CD4-positive, alpha-beta T cell (primary cell): Measurements from ENCODE around the gene L1CAM. TPM values are rescaled to one million over a fixed set of nuclear protein-coding genes. Genes with fewer than 3 reads are reported as not detected.

Experiments
- ATAC-seq: fragments of 200-7000 bp; cut with Tn5 transposase; one replicate; pipeline ENCODE4 v1.10.0; 2022; ENCODE audit warnings: mild to moderate bottlenecking; ENCODE audit not compliant: poor library complexity
- CTCF ChIA-PET: fragments of 350-600 bp; sonication (Branson Sonifier 250); formaldehyde crosslinking; loops from one replicate; lab custom pipeline; 2021; ENCODE audit warnings: antibody characterized with exemption, inconsistent platforms; lab: Charles Lee
- POLR2A ChIA-PET: fragments of 350-600 bp; sonication (Branson Sonifier 250); formaldehyde crosslinking; loops from one replicate; lab custom pipeline; 2021; ENCODE audit warnings: antibody characterized with exemption, inconsistent platforms; lab: Charles Lee
- DNase-seq, 14 experiments: peaks; one replicate each; pipeline ENCODE4 v3.0.0-alpha.2; 2013 to 2020; ENCODE audit warnings: mixed read lengths in 2 of 14
- H3K27ac ChIP-seq, 2 donors: one replicate each; pipeline versions ENCODE4 v1.5.1 to v1.7.0; 2013; ENCODE audit warnings: low read length in 2 of 2, low read depth in 1 of 2, mild to moderate bottlenecking in 1 of 2
- H3K27me3 ChIP-seq, 2 experiments: 1 replicate in 1 of 2; 2 replicates in 1 of 2; pipeline versions ENCODE4 v1.6.1 to v1.7.0; 2013; ENCODE audit warnings: low read length in 2 of 2, control low read depth in 1 of 2, mild to moderate bottlenecking in 1 of 2, moderate library complexity in 1 of 2; ENCODE audit not compliant: insufficient read depth in 2 of 2, control insufficient read depth in 1 of 2
- H3K36me3 ChIP-seq: one replicate; pipeline ENCODE4 v1.6.1; 2013; ENCODE audit warnings: low read length, control low read depth; ENCODE audit not compliant: insufficient read depth
- H3K4me1 ChIP-seq: one replicate; pipeline ENCODE4 v1.6.1; 2013; ENCODE audit warnings: low read length, control low read depth; ENCODE audit not compliant: insufficient read depth
- H3K4me3 ChIP-seq: one replicate; pipeline ENCODE4 v1.5.1; 2013; ENCODE audit warnings: mild to moderate bottlenecking, low read length, moderate library complexity
- H3K9me3 ChIP-seq, 2 experiments: 1 replicate in 1 of 2; 2 replicates in 1 of 2; pipeline versions ENCODE4 v1.6.1 to v1.7.0; 2013; ENCODE audit warnings: low read length in 2 of 2, mild to moderate bottlenecking in 2 of 2, control low read depth in 1 of 2, moderate library complexity in 1 of 2; ENCODE audit not compliant: control insufficient read depth in 1 of 2, insufficient read depth in 1 of 2
- H3K27ac Mint-ChIP-seq: one replicate; pipeline ENCODE4 v1.8.0; 2020; ENCODE audit warnings: mixed read lengths
- H3K27me3 Mint-ChIP-seq: one replicate; pipeline ENCODE4 v1.8.0; 2021; ENCODE audit warnings: mixed read lengths
- H3K36me3 Mint-ChIP-seq: one replicate; pipeline ENCODE4 v1.8.0; 2021; ENCODE audit warnings: low read depth, mixed read lengths
- H3K4me1 Mint-ChIP-seq: one replicate; pipeline ENCODE4 v1.8.0; 2021; ENCODE audit warnings: low read depth, mixed read lengths
- H3K4me3 Mint-ChIP-seq: one replicate; pipeline ENCODE4 v1.8.0; 2020; ENCODE audit warnings: mild to moderate bottlenecking, mixed read lengths
- H3K9me3 Mint-ChIP-seq: one replicate; pipeline ENCODE4 v1.8.0; 2020; ENCODE audit warnings: mixed read lengths
- CTCF ChIP-seq: fragments of 200-600 bp; IDR thresholded peaks from one replicate; pipeline ENCODE4 v1.8.0; 2022; ENCODE audit warnings: antibody characterized with exemption, mild to moderate bottlenecking
- intact Hi-C, 2 experiments: fragments of 100-400 bp; cut with DNase I in 1 of 2; cut with micrococcal nuclease in 1 of 2; formaldehyde crosslinking; loops; one replicate each; pipeline versions ENCODE4 v1.15.1 to v1.9.0; 2023 to 2025; cut with DNase I, micrococcal nuclease
- total RNA-seq, 174 experiments: library from RNA in 2 of 174; stranded (reverse) in 2 of 174; gene quantifications; one replicate each; pipeline ENCODE4 v1.2.3 and lab custom pipeline; 2021 to 2026

Gene L1CAM
- total RNA-seq, 2 experiments from 2014 or later, result 0.89 to 1.2 TPM

GRCh38 chrX:153901753-153902140 is 15.8 kb upstream of the L1CAM start:
- no peaks in the 10 kb centered on the region for H3K36me3 ChIP-seq
- intact Hi-C loops, result loop anchor here in 1 of 2 experiments (5.0 kb wide), 1 partner anchor 74 kb away; no protein-coding TSS in a partner anchor
- H3K27me3 ChIP-seq, result no peaks in the 10 kb centered on the region
- H3K4me3 Mint-ChIP-seq, result peak overlapping the region; percentile 23
- peak overlapping the region; percentile 39 for H3K27ac Mint-ChIP-seq
- no peaks in the 10 kb centered on the region for H3K27me3 Mint-ChIP-seq
- no peak for ATAC-seq
- DNase-seq, result no peak
- H3K9me3 Mint-ChIP-seq, result no peaks in the 10 kb centered on the region
- no peak overlapping the region for H3K27ac ChIP-seq
- no peaks in the 10 kb centered on the region for H3K9me3 ChIP-seq
- peaks cover 58% of the 10 kb centered on the region for H3K4me1 ChIP-seq
- peaks cover 49% of the 10 kb centered on the region for H3K4me1 Mint-ChIP-seq
- ChIA-PET POLR2A (no interaction called here), CTCF (interaction anchor here (0.9 kb wide), 1 partner anchor 45 kb away, joined by 3 read pairs; no protein-coding TSS in a partner anchor)
- H3K4me3 ChIP-seq, result no peak overlapping the region
- H3K36me3 Mint-ChIP-seq, result no peaks in the 10 kb centered on the region
- no peak for TF ChIP-seq CTCF

- Mint-ChIP-seq H3K27me3 (no peaks in the 10 kb centered on the region), H3K4me3 (peak overlapping the region; percentile 37), H3K36me3 (no peaks in the 10 kb centered on the region), H3K27ac (peak overlapping the region; percentile 39), H3K9me3 (no peaks in the 10 kb centered on the region), H3K4me1 (peaks cover 50% of the 10 kb centered on the region)
- no peaks in the 10 kb centered on the region for H3K36me3 ChIP-seq
- no peak overlapping the region for H3K4me3 ChIP-seq
- peak; percentile 86 for ATAC-seq
- no peaks in the 10 kb centered on the region for H3K27me3 ChIP-seq
- no peak overlapping the region for H3K27ac ChIP-seq
- ChIA-PET POLR2A (interaction anchor here (0.6 kb wide), 1 partner anchor 26 kb away, joined by 4 read pairs; no protein-coding TSS in a partner anchor), CTCF (interaction anchor here (0.6 to 0.9 kb wide), 2 partner anchors 46 to 73 kb away, joined by 3 read pairs; no protein-coding TSS in a partner anchor)
- peaks cover 58% of the 10 kb centered on the region for H3K4me1 ChIP-seq
- peak; percentile 23 to 87 (median 52) for DNase-seq
- intact Hi-C loops, result loop anchor here in 1 of 2 experiments (5.0 kb wide), 1 partner anchor 74 kb away; no protein-coding TSS in a partner anchor
- no peak for TF ChIP-seq CTCF
- no peaks in the 10 kb centered on the region for H3K9me3 ChIP-seq
Observed at GRCh38 chrX:153900831-153901752, 15.1 kb upstream of the L1CAM start.

GRCh38 chrX:153897899-153898298 is 11.9 kb upstream of the L1CAM start:
- Mint-ChIP-seq H3K27me3 (no peaks in the 10 kb centered on the region), H3K27ac (no peak overlapping the region)
- no peaks in the 10 kb centered on the region for H3K27me3 ChIP-seq

More at GRCh38 chrX:153897899-153898298, 11.9 kb upstream of the L1CAM start:
- CTCF ChIA-PET, result interaction anchor here (1.4 kb wide), 1 partner anchor 25 kb away, joined by 3 read pairs; no protein-coding TSS in a partner anchor
- H3K4me1 Mint-ChIP-seq, result peaks cover 30% of the 10 kb centered on the region
- intact Hi-C loops, result loop anchor here in 1 of 2 experiments (5.0 kb wide), 1 partner anchor 81 kb away; no protein-coding TSS in a partner anchor
- no peak overlapping the region for H3K4me3 ChIP-seq
- no peaks in the 10 kb centered on the region for H3K9me3 ChIP-seq
- H3K36me3 Mint-ChIP-seq, result no peaks in the 10 kb centered on the region
- H3K4me1 ChIP-seq, result peaks cover 27% of the 10 kb centered on the region
- no peaks in the 10 kb centered on the region for H3K36me3 ChIP-seq
- H3K27ac ChIP-seq, result no peak overlapping the region
- DNase-seq, result no peak
- POLR2A ChIA-PET, result interaction anchor here (1.0 kb wide), 1 partner anchor 9 kb away, joined by 3 read pairs; no protein-coding TSS in a partner anchor
- ATAC-seq, result no peak
- no peaks in the 10 kb centered on the region for H3K9me3 Mint-ChIP-seq
- no peak overlapping the region for H3K4me3 Mint-ChIP-seq
- no peak for TF ChIP-seq CTCF
